ENCODE results near the gene GLI3.

GLI3 gene

GRCh38 chr7:42099470-42100155 lies 137.4 kb downstream of the GLI3 start:
- DNase-seq = no peak

GRCh38 chr7:42099066-42099465 lies 137.9 kb downstream of the GLI3 start:
- no peak for DNase-seq

GRCh38 chr7:42097752-42098151 lies 139.3 kb downstream of the GLI3 start:
- no peak for DNase-seq

GRCh38 chr7:42096681-42097561 lies 140.1 kb downstream of the GLI3 start:
- DNase-seq = no peak

- DNase-seq = no peak
Observed at GRCh38 chr7:42096268-42096667, 140.7 kb downstream of the GLI3 start.

GRCh38 chr7:42095791-42096190 lies 141.2 kb downstream of the GLI3 start:
- no peak for DNase-seq

- DNase-seq = no peak
Observed at GRCh38 chr7:42093349-42093905, 143.6 kb downstream of the GLI3 start.

GRCh38 chr7:42091461-42092291 lies 145.3 kb downstream of the GLI3 start:
- DNase-seq = no peak

- no peak for DNase-seq
Observed at GRCh38 chr7:42090806-42091205, 146.2 kb downstream of the GLI3 start.

- no peak for DNase-seq
Observed at GRCh38 chr7:42090056-42090455, 147.0 kb downstream of the GLI3 start.

- no peak for DNase-seq
Observed at GRCh38 chr7:42087616-42088015, 149.4 kb downstream of the GLI3 start.

- DNase-seq = no peak
Observed at GRCh38 chr7:42085531-42085930, 151.5 kb downstream of the GLI3 start.

GRCh38 chr7:42084263-42084662 lies 152.7 kb downstream of the GLI3 start:
- DNase-seq = no peak

GRCh38 chr7:42083284-42083683 lies 153.7 kb downstream of the GLI3 start:
- no peak for DNase-seq

- DNase-seq = no peak
Observed at GRCh38 chr7:42082144-42082543, 154.9 kb downstream of the GLI3 start.

GRCh38 chr7:42081671-42082070 lies 155.3 kb downstream of the GLI3 start:
- no peak for DNase-seq

GRCh38 chr7:42080841-42081586 lies 156.0 kb downstream of the GLI3 start:
- DNase-seq = no peak

- DNase-seq = no peak
Observed at GRCh38 chr7:42077271-42078135, 159.5 kb downstream of the GLI3 start.

GRCh38 chr7:42076870-42077269 lies 160.1 kb downstream of the GLI3 start:
- no peak for DNase-seq

GRCh38 chr7:42075418-42075817 lies 161.6 kb downstream of the GLI3 start:
- no peak for DNase-seq

GRCh38 chr7:42074076-42074475 lies 162.9 kb downstream of the GLI3 start:
- no peak for DNase-seq
